NCI-H146 treated with DMSO at 0.1 percent for 48 hours (cell line): Measurements from ENCODE around the gene ITGB8.
"Not testable (repeated sequence)": the region's sequence is repeated elsewhere in the genome, so short reads cannot be mapped to it uniquely, and the experiment has no call there.

Source experiments
- DNase-seq: peaks from one replicate; lab custom pipeline; 2025; ENCODE audit not compliant: unreplicated experiment; lab: John Stamatoyannopoulos, UW

Gene ITGB8

DNA sequence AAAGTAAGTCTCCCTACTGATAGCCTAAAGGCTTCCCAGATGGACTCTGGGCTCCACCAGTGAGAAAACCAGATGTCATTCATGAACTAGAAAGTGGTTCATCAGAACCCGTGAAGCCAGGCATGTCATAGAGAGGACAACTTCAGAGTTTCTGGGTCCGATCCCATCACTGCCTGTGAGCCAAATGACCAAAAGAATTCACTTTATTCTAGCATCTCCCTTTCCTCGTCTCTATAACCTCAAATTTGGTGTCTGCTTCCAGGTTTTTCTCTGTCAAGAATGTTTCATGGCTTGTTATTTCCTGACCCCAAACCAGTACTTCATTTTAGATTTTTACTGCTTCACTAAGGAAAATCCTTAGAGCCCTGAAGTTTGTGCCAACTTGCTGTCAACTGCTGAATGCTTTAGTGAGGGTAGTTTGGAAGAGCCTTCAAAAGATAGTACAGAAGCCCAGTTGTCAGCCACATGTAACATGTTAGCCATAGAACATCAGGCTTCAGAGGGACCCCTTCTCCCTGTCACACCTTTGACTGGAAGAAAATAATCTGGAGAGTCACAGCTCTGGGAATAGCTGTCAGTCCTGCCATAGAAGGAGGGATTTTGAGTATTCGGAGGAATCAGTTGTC is 34.0 kb downstream of the ITGB8 start:
- DNase-seq: no peak

DNA sequence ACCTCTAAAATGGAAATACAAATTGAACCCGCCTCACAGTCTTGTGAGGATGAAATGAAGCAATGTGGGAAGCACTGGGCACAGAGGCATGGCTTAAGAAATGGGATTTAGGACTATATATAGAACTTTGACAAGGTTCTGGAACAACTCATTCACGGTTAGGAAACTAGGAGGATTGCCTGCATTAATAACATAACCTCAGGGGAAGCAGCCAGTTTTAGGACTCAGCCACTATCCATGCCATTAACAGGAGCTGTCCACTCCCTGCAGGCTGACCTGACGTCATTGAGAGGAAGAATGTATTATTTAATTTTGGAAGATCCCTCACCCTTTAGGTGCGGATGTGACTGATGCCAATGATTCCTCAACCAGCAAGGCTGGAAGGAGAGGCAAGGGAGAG is 34.8 kb downstream of the ITGB8 start:
- DNase-seq: no peak

DNA sequence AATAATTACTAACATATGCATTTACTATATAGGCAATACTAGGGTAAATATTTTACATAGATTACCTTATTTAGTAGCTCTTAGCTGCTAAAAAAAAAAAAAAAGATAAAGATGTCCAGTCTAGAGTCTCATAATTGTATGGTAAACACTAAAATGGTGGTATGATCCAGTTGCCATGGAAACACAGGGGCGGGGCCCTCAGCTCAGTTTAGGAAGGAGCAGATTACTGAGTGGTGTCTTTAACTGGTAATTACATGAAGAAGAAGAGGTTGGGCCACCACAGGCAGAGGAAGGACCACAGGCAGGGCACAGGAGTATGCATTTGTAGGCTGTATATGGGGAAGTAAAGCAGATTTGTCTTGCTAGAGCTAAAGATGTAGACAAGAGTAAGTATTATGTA is 43.7 kb downstream of the ITGB8 start:
- peak; percentile 39 for DNase-seq

DNA sequence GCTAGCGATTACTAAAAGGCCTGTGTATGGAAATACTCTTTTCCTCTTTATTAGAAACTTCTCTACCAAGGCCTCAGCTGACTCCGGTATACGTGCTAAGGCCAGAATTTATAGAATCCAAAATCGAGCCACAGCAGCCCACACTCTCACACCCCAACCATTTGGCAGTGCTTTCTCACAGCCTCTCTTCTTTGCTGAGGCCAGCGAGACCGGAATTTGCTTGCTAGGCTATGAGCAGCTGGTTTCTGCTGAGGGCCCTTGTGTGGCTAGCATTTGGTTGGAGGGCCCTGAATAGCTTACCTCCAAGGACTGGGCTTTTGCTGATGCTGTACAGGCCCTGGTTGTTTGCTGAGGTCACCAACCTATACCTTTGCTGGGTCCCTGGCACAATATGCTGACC is 46.1 kb downstream of the ITGB8 start:
- no peak for DNase-seq

GRCh38 chr7:20381406-20382034 is 50.8 kb downstream of the ITGB8 start:
- no peak for DNase-seq

DNA sequence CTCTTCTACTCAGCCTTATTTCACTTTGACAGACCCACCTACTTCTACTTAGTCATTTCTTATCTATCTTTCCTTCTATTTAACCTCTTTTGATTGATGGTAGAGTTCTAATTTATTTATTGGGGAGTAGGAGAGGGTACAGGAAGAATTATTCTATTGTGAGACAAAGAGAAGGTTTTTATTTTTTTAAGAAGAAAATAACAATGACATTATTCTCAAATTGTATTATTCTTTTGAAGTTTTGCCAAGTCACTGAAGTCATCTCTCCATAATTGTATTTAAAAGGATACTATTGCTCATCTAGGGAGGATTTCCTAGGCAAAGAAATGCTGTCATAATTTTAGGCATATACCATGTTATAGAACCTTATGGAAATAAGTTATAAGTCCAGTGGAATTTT is 52.7 kb downstream of the ITGB8 start:
- DNase-seq: no peak

GRCh38 chr7:20385126-20385525 is 54.4 kb downstream of the ITGB8 start:
- no peak for DNase-seq

- DNase-seq: no peak
These were observed 57.4 kb downstream of the ITGB8 start for GRCh38 chr7:20388084-20388483.

- not testable (repeated sequence) for DNase-seq
These were observed 58.5 kb downstream of the ITGB8 start for GRCh38 chr7:20389192-20389591.

DNA sequence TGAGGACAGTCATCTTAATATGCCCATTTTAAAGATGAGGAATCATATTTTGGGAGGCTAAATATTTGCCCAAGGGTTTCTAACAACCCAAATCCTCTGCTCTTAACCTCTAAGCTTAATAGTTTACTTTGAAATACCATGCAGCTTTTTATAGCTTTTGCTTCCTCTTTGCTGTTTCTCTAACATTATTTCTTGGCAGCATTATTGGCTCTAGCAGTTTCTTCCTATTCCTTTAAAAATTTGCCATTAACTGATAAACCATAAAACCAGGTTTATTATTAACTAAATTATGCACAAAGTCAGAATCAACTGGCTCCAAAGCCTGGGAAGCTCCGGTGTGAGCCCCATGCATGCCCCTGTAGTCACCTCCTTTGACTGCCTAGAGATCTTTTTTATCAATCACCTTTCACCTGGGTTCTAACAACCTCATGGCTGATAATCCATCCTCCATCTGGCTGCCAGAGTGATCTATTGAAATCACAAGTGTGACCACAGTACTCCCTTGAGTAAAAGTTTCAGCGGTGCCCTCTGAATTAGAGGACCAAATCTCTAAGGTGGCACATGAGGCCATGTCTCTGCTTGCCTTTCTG is 62.4 kb downstream of the ITGB8 start:
- no peak for DNase-seq

DNA sequence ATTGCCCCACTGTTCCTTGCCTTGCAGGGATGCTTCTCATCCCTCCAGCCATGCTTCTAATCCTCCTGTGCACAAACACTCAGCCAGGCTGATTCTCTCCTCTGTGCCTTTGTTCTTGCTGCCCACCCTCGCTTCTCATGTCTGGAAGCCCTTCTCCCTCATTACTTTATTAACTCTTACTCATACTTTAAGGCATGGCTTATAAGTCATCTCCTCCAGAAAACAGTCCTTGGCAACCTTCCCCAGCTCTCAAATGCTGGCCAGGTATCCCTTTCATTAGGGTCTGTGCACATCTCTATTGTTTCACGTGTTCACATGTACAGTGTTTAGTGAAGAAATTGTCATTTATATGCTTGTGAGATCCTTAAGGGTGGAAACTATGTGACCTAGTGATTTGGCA is 62.9 kb downstream of the ITGB8 start:
- DNase-seq: no peak

GRCh38 chr7:20394284-20394683 is 63.6 kb downstream of the ITGB8 start:
- no peak for DNase-seq

GRCh38 chr7:20395104-20395503 is 64.4 kb downstream of the ITGB8 start:
- no peak for DNase-seq

DNA sequence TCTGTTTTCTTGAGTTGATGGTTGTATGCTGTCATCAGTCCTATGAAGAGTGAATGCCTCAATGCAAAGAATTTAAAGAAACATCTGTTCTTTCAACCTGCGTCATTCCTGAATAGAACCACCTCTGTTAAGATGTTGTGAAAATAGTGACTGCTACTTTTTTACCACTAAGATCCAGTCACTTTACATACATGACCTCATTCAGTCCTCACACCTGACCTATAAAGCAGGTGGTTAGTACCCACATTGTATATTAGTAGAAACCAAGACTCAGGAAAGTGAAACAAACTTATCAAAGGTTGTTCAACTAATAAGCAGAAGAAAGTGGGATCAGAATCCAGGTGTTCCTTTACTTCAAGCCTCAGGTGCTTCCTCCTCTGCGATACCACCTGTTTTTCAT is 64.8 kb downstream of the ITGB8 start:
- DNase-seq: no peak

DNA sequence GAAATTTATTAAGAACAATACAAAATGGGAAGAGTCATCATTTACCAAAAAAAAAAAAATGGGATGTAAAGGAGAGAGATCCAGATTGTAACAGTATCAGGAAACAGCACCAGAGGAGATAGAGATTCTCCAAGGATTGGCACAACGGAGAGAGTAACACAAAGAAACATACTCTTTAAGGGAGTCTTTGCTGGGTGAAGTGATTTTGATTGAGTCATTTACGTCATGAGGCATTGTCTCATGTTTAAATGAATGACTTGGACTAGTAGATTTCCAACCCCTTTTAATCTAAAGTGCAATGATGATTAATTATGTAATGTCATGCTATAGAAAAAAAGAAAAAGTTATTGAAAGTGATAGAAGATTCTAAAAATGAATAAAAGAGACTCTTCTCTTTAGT is 68.8 kb downstream of the ITGB8 start:
- DNase-seq: no peak

GRCh38 chr7:20401861-20402746 is 71.4 kb downstream of the ITGB8 start:
- no peak for DNase-seq

DNA sequence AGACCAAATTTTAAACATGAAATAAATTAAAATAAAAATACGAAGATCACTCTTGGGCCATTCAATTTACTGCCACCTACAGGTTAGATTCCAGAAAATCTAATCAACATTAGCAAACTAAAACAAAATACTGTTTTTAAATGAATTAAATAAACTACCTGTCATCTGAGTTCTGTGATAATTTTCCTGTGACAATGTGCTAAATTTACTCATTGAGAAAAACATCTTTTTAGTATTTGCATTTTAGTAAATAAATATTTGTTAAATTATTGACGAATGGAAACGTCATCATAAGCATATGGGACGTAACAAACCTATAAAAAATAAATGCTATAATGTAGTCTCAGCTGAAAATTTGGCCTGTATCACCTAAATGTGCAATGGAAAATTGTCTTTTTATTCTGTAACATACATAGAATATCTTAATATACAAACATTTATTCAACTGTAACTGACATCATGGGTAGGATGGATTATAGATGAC is 72.1 kb downstream of the ITGB8 start:
- DNase-seq: no peak

DNA sequence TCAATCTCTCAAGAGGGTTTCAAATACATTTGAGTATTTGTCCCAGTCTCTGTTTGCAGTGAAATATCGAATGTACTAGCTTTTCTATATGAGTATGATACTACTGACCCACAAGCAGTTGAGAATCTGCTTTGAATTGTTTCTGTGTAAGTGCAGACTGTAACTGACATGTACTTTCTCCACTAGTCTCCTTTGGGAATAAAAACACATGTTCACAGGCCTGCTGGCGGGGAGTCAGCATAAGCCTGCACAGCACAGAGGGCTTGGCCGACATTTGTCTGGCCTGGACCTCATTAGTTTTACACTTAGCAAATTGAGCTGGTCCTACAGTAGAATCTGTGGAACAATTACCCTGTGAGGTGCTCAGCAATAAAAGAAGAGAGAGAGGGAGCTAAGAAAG is 72.6 kb downstream of the ITGB8 start:
- no peak for DNase-seq

- no peak for DNase-seq
These were observed 73.6 kb downstream of the ITGB8 start for GRCh38 chr7:20404320-20404719.

- no peak for DNase-seq
These were observed 77.1 kb downstream of the ITGB8 start for GRCh38 chr7:20407585-20408466.

DNA sequence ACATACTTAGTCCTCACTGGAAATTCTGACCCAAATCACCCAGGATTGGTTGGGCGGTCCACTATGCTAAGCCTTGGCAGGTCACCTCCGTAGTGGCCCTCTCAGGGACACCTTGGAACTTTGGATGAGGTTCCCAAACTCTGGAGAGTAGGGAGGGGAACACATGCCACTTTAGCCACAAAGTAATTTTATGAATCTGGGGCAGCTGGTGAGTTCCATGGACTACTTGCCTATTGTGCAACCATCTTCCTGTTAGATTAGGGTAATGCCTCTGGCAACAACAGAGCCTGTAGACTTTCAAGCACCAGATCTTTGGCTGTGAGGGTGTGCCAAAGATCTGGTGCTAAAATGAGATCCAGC is 77.7 kb downstream of the ITGB8 start:
- DNase-seq: no peak
